ENCODE measurements around the gene STK35.

STK35 gene

GRCh38 chr20:2151858-2152281 is 50.2 kb downstream of the STK35 start:
- DNase-seq (ENCODE audit: low read depth, low spot score): no peak
- Histone ChIP-seq H3K9ac (ENCODE audit: insufficient read length) (no peak overlapping the region), H3K4me3 (no peak overlapping the region), H3K27ac (no peak overlapping the region), H3K36me3 (ENCODE audit: insufficient read depth, low read length) (no peaks in the 10 kb centered on the region), H3K9me3 (ENCODE audit: low read depth, low read length) (no peaks in the 10 kb centered on the region)
- no peak for TF ChIP-seq EZH2 (IDR thresholded peaks at IDR 0.05)
- no peak for TF ChIP-seq FOXP2 (optimal IDR thresholded peaks at IDR 0.05; ENCODE audit: control extremely low read depth, extremely low read length, insufficient read depth)
- no peak for TF ChIP-seq POLR2AphosphoS5 (IDR thresholded peaks at IDR 0.05; ENCODE audit: borderline replicate concordance, low read depth, low read length)

- TF ChIP-seq POLR2AphosphoS5 (IDR thresholded peaks at IDR 0.05; ENCODE audit: borderline replicate concordance, low read depth, low read length): no peak
- no peak for TF ChIP-seq EZH2 (IDR thresholded peaks at IDR 0.05)
- no peak for TF ChIP-seq FOXP2 (optimal IDR thresholded peaks at IDR 0.05; ENCODE audit: control extremely low read depth, extremely low read length, insufficient read depth)
- no peak overlapping the region for H3K27ac ChIP-seq
- no peak overlapping the region for H3K9ac ChIP-seq (ENCODE audit: insufficient read length)
- no peaks in the 10 kb centered on the region for H3K36me3 ChIP-seq (ENCODE audit: insufficient read depth, low read length)
- no peaks in the 10 kb centered on the region for H3K9me3 ChIP-seq (ENCODE audit: low read depth, low read length)
- no peak overlapping the region for H3K4me3 ChIP-seq
- no peak for DNase-seq (ENCODE audit: low read depth, low spot score)
Observed at GRCh38 chr20:2152317-2152716, 50.7 kb downstream of the STK35 start.

GRCh38 chr20:2153326-2153725 is 51.7 kb downstream of the STK35 start:
- Histone ChIP-seq H3K4me3 (no peak overlapping the region), H3K36me3 (ENCODE audit: insufficient read depth, low read length) (no peaks in the 10 kb centered on the region), H3K9ac (ENCODE audit: insufficient read length) (no peak overlapping the region), H3K27ac (no peak overlapping the region), H3K9me3 (ENCODE audit: low read depth, low read length) (no peaks in the 10 kb centered on the region)
- DNase-seq (ENCODE audit: low read depth, low spot score): no peak
- TF ChIP-seq POLR2AphosphoS5 (IDR thresholded peaks at IDR 0.05; ENCODE audit: borderline replicate concordance, low read depth, low read length): no peak
- no peak for TF ChIP-seq EZH2 (IDR thresholded peaks at IDR 0.05)
- no peak for TF ChIP-seq FOXP2 (optimal IDR thresholded peaks at IDR 0.05; ENCODE audit: control extremely low read depth, extremely low read length, insufficient read depth)

- no peak for DNase-seq (ENCODE audit: low read depth, low spot score)
- Histone ChIP-seq H3K36me3 (ENCODE audit: insufficient read depth, low read length) (no peaks in the 10 kb centered on the region), H3K27ac (no peak overlapping the region), H3K9ac (ENCODE audit: insufficient read length) (no peak overlapping the region), H3K4me3 (no peak overlapping the region), H3K9me3 (ENCODE audit: low read depth, low read length) (no peaks in the 10 kb centered on the region)
- TF ChIP-seq EZH2 (IDR thresholded peaks at IDR 0.05) (no peak), FOXP2 (optimal IDR thresholded peaks at IDR 0.05; ENCODE audit: control extremely low read depth, extremely low read length, insufficient read depth) (no peak), POLR2AphosphoS5 (IDR thresholded peaks at IDR 0.05; ENCODE audit: borderline replicate concordance, low read depth, low read length) (no peak)
Observed at GRCh38 chr20:2156224-2156623, 54.6 kb downstream of the STK35 start.

- no peaks in the 10 kb centered on the region for H3K9me3 ChIP-seq (ENCODE audit: low read depth, low read length)
- no peak overlapping the region for H3K4me3 ChIP-seq
- TF ChIP-seq EZH2 (IDR thresholded peaks at IDR 0.05): no peak
- TF ChIP-seq POLR2AphosphoS5 (IDR thresholded peaks at IDR 0.05; ENCODE audit: borderline replicate concordance, low read depth, low read length): no peak
- TF ChIP-seq FOXP2 (optimal IDR thresholded peaks at IDR 0.05; ENCODE audit: control extremely low read depth, extremely low read length, insufficient read depth): no peak
- H3K9ac ChIP-seq (ENCODE audit: insufficient read length): no peak overlapping the region
- no peak overlapping the region for H3K27ac ChIP-seq
- H3K36me3 ChIP-seq (ENCODE audit: insufficient read depth, low read length): no peaks in the 10 kb centered on the region
- no peak for DNase-seq (ENCODE audit: low read depth, low spot score)
Observed at GRCh38 chr20:2156666-2157624, 55.3 kb downstream of the STK35 start.

- no peak for TF ChIP-seq FOXP2 (optimal IDR thresholded peaks at IDR 0.05; ENCODE audit: control extremely low read depth, extremely low read length, insufficient read depth)
- TF ChIP-seq POLR2AphosphoS5 (IDR thresholded peaks at IDR 0.05; ENCODE audit: borderline replicate concordance, low read depth, low read length): no peak
- TF ChIP-seq EZH2 (IDR thresholded peaks at IDR 0.05): no peak
- Histone ChIP-seq H3K4me3 (no peak overlapping the region), H3K27ac (no peak overlapping the region), H3K36me3 (ENCODE audit: insufficient read depth, low read length) (no peaks in the 10 kb centered on the region), H3K9me3 (ENCODE audit: low read depth, low read length) (no peaks in the 10 kb centered on the region), H3K9ac (ENCODE audit: insufficient read length) (no peak overlapping the region)
- no peak for DNase-seq (ENCODE audit: low read depth, low spot score)
Observed at GRCh38 chr20:2162125-2162822, 60.6 kb downstream of the STK35 start.

- Histone ChIP-seq H3K9ac (ENCODE audit: insufficient read length) (no peak overlapping the region), H3K4me3 (no peak overlapping the region), H3K9me3 (ENCODE audit: low read depth, low read length) (no peaks in the 10 kb centered on the region), H3K36me3 (ENCODE audit: insufficient read depth, low read length) (no peaks in the 10 kb centered on the region), H3K27ac (no peak overlapping the region)
- DNase-seq (ENCODE audit: low read depth, low spot score): no peak
- TF ChIP-seq POLR2AphosphoS5 (IDR thresholded peaks at IDR 0.05; ENCODE audit: borderline replicate concordance, low read depth, low read length) (no peak), FOXP2 (optimal IDR thresholded peaks at IDR 0.05; ENCODE audit: control extremely low read depth, extremely low read length, insufficient read depth) (no peak), EZH2 (IDR thresholded peaks at IDR 0.05) (no peak)
Observed at GRCh38 chr20:2162823-2163166, 61.2 kb downstream of the STK35 start.

GRCh38 chr20:2163312-2163711 is 61.7 kb downstream of the STK35 start:
- Histone ChIP-seq H3K4me3 (no peak overlapping the region), H3K36me3 (ENCODE audit: insufficient read depth, low read length) (no peaks in the 10 kb centered on the region), H3K9me3 (ENCODE audit: low read depth, low read length) (no peaks in the 10 kb centered on the region), H3K9ac (ENCODE audit: insufficient read length) (no peak overlapping the region), H3K27ac (no peak overlapping the region)
- TF ChIP-seq EZH2 (IDR thresholded peaks at IDR 0.05) (no peak), POLR2AphosphoS5 (IDR thresholded peaks at IDR 0.05; ENCODE audit: borderline replicate concordance, low read depth, low read length) (no peak), FOXP2 (optimal IDR thresholded peaks at IDR 0.05; ENCODE audit: control extremely low read depth, extremely low read length, insufficient read depth) (no peak)
- DNase-seq (ENCODE audit: low read depth, low spot score): no peak

Data from SK-N-MC (cell line).